ENCODE measurements around the gene CEACAM5. TPM values are rescaled to one million over a fixed set of nuclear protein-coding genes. Genes with fewer than 3 reads are reported as not detected.

CEACAM5 gene
- total RNA-seq = not detected in 2 replicates

DNA sequence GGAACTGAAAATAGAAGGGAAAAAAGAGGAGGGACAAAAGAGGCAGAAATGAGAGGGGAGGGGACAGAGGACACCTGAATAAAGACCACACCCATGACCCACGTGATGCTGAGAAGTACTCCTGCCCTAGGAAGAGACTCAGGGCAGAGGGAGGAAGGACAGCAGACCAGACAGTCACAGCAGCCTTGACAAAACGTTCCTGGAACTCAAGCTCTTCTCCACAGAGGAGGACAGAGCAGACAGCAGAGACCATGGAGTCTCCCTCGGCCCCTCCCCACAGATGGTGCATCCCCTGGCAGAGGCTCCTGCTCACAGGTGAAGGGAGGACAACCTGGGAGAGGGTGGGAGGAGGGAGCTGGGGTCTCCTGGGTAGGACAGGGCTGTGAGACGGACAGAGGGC is at the start of gene CEACAM5:
Gene CEACAM5, plus strand, starts transcription at position 146 of the 400 bp plus-strand sequence. Its CDS starts 106 bp downstream, at position 252.

DNA sequence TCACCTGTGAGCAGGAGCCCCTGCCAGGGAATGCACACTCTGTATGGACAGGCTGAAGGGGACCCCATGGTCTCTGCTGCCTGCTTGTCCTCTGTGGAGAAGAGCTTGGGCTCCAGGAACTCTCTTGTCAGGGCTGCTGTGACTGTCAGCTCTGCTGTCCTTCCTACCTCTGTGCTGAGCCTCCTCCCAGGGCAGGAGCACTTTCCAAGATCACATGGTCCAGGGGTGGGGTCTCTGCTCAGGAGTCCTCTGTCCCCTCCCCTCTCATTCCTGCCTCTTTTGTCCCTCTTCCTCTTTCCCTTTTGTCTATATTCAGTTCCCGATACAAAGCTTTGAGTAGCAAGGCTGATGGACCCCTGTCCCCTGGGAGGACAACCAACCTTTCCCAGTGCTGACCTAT is 20.3 kb upstream of the CEACAM5 start, which contains the start of gene CEACAM7:
Gene CEACAM7, minus strand, starts transcription at position 173 of the 400 bp plus-strand sequence. Its CDS starts 105 bp downstream, at position 68.

DNA sequence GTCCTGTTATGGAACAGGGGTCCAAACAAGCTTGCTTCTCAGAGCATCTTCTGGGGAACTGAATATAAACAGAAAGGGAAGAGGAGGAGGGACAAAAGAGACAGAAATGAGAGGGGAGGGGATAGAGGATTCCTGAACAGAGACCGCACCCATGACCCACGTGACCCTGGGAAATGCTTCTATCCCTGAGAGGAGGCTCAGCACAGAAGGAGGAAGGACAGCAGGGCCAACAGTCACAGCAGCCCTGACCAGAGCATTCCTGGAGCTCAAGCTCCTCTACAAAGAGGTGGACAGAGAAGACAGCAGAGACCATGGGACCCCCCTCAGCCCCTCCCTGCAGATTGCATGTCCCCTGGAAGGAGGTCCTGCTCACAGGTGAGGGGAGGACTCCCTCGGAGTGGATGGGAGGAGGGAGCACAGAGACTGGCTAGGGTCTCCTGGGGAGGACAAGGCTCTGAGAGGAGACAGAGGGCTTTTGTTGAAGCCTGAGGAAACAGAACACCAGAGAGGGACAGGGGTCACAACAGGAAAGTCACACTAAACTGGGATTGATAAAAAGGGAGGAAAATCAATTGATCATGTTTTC is 47.0 kb downstream of the CEACAM5 start, which contains the start of gene CEACAM6:
Gene CEACAM6, plus strand, starts transcription at position 203 of the 586 bp plus-strand sequence. Its CDS starts 109 bp downstream, at position 312.

Other genes with a start within 250 kb of the CEACAM5 start
- 6.6 and 14.2 TPM in 2 replicates for gene CEACAM21, start 132.5 kb upstream of the CEACAM5 start, total RNA-seq
- not detected in 2 replicates for gene CEACAM4, start 81.6 kb upstream of the CEACAM5 start, total RNA-seq
- 0.33 and 1.9 TPM in 2 replicates for gene CEACAM7, start 20.4 kb upstream of the CEACAM5 start, total RNA-seq
- not detected in 2 replicates for gene CEACAM6, start 46.9 kb downstream of the CEACAM5 start, total RNA-seq
- not detected in 2 replicates for gene CEACAM3, start 88.0 kb downstream of the CEACAM5 start, total RNA-seq
- not detected in 2 replicates for gene LYPD4, start 136.1 kb downstream of the CEACAM5 start, total RNA-seq
- gene DMRTC2, start 136.4 kb downstream of the CEACAM5 start, total RNA-seq = not detected in 2 replicates
- gene RPS19, start 151.6 kb downstream of the CEACAM5 start, total RNA-seq = 493 and 1,059 TPM in 2 replicates
- 0.09 and 0.11 TPM in 2 replicates for gene CD79A, start 168.7 kb downstream of the CEACAM5 start, total RNA-seq
- 31.5 and 34.1 TPM in 2 replicates for gene ARHGEF1, start 174.6 kb downstream of the CEACAM5 start, total RNA-seq
- gene ERFL, start 219.8 kb downstream of the CEACAM5 start, total RNA-seq = not detected in 2 replicates

Measured in dermis lymphatic vessel endothelial cell (primary cell).